TTC549 (cell line): ENCODE results near the gene PLEKHO2.
"Not testable (repeated sequence)": the region's sequence is repeated elsewhere in the genome, so short reads cannot be mapped to it uniquely, and the experiment has no call there.

Experiments
- FAIRE-seq: peaks from 2 replicates; lab custom pipeline; 2012; peaks lifted over from hg19 to GRCh38; lab: Jason Lieb, UNC

Gene PLEKHO2, protein sequence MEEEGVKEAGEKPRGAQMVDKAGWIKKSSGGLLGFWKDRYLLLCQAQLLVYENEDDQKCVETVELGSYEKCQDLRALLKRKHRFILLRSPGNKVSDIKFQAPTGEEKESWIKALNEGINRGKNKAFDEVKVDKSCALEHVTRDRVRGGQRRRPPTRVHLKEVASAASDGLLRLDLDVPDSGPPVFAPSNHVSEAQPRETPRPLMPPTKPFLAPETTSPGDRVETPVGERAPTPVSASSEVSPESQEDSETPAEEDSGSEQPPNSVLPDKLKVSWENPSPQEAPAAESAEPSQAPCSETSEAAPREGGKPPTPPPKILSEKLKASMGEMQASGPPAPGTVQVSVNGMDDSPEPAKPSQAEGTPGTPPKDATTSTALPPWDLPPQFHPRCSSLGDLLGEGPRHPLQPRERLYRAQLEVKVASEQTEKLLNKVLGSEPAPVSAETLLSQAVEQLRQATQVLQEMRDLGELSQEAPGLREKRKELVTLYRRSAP

GRCh38 chr15:64841344-64842095, at the start of gene PLEKHO2:
Gene PLEKHO2, plus strand, starts transcription at chr15:64841915. Its CDS starts 102 bp downstream, at chr15:64842017.
- FAIRE-seq = no peak

- no peak for FAIRE-seq
These were observed 49.4 kb upstream of the PLEKHO2 start for GRCh38 chr15:64792282-64792681.

- FAIRE-seq = not testable (repeated sequence)
These were observed 46.4 kb upstream of the PLEKHO2 start for GRCh38 chr15:64795299-64795698.

GRCh38 chr15:64795921-64796320, 45.8 kb upstream of the PLEKHO2 start:
- not testable (repeated sequence) for FAIRE-seq

DNA sequence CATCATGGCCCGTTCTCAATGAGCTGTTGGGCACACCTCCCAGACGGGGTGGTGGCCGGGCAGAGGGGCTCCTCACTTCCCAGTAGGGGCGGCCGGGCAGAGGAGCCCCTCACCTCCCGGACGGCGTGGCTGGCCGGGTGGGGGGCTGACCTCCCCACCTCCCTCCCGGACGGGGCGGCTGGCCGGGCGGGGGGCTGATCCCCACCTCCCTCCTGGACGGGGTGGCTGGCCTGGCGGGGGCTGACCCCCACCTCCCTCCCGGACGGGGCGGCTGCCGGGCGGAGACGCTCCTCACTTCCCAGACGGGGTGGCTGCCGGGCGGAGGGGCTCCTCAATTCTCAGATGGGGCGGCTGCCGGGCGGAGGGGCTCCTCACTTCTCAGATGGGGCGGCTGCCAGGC, 42.8 kb upstream of the PLEKHO2 start:
- FAIRE-seq = not testable (repeated sequence)

DNA sequence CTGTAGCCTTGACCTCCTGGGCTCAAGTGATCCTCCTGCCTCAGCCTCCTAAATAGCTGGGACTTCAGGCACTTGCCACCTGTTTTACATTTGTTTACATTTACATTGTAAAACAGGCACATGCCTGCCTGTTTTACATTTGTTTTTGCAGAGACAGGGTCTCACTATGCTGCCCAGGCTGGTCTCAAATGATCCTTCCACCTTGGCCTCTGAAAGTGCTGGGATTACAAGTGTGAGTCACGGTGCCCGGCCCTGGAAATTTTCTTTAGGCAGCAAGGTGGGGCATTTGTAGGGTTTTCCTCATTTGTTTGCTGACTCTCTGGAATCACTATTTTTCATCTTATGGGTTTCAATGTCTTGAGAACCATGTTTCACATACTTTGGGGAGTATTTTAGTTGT, 41.2 kb upstream of the PLEKHO2 start:
- FAIRE-seq = no peak

DNA sequence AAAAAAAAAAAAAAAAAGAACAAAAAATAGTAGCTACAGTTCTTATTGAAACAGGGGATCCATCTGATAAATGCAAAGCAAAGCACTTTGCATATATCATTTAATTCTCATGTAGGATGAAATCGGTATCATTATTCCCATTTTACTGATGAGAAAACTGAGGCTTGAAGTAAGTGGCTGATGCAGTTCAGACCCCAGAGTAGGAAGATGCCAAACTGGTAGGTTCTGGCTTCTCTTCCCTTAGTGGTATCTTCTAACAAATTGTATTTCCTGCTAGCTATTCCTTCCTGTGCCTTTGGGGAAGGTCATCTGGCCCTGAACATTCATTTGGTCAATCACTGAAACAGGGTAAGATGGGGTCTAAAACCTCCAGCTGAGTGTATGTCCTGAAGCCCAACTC, 38.2 kb upstream of the PLEKHO2 start:
- FAIRE-seq = no peak

DNA sequence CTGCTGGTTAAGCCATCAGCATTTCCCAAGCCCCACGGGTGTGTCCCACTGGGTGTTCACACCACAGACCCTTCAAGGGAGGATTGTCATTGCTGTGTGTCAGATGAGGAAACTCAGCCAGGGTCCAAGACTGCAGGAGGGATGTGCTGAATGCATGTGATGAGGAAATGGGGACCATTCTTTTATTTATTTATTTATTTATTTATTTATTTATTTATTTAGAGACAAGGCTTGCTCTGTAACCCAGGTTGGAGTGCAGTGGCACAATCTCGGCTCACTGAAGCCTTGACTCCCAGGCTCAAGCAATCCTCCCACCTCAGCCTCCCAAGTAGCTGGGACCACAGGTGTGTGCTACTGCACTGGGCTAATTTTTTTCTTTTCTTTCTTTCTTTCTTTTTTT, 37.1 kb upstream of the PLEKHO2 start:
- no peak for FAIRE-seq

DNA sequence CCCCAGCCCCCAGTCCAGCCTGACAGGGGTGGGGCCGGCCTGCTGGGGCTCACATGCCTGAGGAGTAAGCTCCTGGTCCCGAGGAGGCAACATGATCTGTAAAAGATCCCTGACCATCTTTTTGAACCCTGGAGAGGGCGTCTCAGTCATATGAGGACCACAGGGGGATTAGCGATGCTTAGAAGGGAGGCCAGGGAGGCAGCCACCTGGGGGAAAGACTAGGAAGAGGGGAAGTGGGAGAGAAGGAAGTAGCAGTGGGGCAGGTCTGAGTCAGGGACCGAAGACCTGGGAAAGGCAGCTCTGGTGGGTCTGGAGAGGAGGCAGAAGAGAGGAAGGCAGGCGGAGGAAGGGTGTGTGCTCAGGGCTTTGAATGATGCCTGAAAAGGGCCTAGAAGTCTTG, 35.2 kb upstream of the PLEKHO2 start:
- no peak for FAIRE-seq

DNA sequence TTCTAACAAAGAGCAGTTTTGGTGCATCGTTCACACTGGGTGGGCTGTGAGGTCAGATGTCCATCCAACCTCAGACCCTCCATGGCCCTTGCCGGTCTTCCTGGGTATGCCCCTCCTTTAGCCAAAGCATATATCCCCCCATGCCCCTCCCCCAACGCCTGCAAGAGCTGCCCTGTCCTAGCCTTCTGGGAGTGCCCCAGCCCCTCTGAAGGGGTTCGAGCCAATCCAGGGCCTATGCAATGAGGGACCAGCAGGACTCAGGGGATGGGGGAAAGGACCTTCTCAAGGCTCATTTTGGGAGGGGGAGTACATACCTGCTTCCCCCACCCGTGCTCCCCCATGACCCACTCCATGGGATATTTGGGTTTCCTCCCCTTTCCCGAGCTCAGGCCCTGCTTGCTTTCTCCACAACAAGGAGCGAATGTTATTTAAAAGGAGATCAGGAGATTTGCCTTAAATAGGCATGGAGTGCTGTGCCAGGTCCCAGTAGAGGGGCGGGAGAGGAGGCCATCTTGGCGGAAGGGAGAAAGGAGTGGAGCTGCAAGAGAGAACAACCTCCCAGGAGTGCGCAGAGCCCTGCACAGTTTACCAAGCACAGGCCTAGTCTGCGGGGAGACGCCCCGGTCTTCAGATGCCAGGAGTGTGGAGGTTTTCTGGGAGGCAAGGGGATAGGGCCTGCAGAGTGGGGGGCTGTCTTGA, 34.5 kb upstream of the PLEKHO2 start:
- FAIRE-seq = no peak

GRCh38 chr15:64807751-64808222, 33.9 kb upstream of the PLEKHO2 start:
- no peak for FAIRE-seq

DNA sequence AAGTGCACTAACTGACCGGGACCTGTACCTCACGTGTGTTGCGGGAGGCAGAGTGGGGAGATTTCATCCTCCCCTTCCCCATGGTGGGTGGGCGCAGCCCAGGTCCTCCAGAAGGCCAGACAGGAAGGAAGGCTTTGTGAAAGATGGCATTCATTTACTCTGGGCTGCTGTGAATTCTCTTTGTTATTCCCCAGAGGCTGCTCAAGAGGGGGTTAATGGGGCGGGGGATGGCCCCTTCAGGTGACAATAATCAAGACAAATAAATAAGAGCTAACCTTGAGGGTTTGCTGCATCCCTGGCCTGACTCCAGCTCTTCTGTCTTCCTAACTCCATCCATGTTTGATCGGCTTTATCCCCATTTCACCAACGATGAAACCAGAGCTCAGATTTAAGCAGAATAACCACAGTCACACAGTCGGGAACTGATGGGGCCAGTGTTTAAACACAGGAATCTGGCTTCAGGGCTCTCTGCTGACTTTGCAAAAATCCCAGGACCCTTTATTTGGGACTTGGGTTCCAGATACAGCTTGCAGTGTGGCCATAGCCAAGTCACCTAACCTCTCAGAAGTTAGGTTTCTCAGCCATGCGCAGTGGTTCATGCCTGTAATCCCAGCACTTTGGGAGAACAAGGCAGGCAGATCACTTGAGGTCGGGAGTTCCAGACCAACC, 32.8 kb upstream of the PLEKHO2 start:
- no peak for FAIRE-seq

DNA sequence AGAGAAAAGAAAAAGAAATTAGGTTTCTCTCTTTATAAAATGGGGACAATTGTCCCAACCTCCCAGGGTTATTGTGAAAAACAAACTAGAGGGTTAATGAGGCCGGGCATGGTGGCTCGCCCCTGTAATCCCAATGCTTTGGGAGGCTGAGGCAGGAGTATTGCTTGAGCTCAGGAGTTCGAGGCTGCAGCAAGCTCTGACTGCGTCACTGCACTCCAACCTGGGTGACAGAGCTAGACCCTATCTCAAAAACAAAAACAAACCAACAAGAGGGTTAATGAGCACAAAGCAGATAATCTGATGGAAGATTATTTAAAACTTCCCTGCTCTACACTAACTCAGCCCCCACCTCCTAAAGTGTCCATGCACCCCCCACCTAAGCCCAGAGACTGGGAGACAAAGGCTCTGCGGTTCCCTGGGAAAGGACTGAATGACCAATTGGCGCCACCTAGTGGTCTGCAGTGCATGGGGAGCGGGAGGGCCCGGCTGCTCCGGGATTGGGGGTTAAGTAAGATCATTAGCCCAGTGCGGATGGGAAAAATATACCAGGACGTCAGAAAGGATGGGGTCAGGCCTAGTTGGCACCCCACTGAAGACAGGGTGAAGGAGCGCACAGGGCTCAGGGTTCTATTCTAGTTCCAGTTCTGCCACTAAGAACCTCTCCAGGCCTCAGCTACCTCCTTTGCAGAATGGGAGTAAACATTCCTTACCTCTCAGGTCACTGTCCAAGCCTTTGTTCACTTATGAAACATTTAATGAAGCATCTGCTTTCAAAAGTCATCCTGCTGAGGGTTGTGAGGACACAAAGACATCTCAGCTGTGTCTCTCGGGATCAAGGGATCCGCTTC, 31.8 kb upstream of the PLEKHO2 start:
- no peak for FAIRE-seq

DNA sequence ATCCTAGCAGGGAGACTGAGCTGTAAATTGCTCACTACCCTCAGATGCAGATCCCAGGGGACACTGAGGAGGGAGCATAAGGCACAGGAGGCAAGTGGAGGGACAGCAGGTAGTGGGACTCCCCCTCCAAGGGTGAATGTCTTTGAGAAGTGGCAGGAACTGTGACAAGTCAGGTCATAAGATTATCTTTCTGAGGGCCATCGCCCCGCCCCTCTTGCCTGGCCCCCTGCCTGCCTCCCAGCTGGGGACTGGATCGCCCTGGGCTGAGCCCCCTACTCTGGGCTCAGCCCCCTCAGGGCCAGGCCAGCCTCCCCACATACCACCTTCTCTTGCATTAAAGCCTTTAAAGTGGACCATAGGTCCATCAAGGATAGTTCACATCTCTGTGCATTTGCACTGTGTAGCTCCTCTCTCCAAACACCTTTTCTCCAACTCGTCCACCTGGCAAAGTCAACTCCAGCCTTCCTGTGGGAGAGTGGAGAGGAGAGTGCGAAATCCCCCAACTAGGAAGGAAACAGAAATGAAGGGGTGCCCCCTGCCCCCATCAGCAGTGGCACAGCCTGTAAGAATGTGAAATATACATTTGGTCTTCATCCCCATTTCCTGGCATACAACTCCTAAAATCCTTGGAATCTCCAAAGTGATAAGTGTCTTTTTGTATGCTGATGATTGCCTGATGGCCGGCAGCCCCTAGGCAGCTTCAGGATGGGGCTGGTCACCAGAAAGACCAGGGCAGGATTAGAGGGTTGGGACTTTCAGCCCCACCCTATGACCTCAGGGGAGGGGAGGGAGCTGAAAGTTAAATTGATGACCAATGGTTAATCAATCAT, 31.0 kb upstream of the PLEKHO2 start:
- FAIRE-seq = no peak

DNA sequence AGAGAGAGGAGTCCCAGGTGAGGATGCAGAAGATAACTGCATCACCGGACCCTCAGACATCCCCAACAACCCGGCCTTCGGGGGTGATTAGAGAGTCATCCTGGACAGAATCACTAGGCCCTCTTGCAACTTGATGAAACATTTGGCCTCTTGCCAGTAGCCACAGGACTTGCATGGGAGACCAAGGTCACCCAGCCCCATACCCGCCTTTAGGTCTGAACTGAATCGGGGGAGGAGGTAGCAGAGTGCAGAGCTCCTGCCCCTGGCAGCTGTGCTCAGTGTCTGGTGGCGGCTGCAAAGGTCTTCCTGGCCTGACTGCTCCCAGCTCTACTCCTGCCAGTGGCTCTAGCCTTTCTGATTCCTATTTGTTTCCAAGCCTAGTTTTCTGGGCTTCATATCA, 28.6 kb upstream of the PLEKHO2 start:
- FAIRE-seq = no peak

- FAIRE-seq = not testable (repeated sequence)
These were observed 27.4 kb upstream of the PLEKHO2 start for GRCh38 chr15:64814283-64814682.

DNA sequence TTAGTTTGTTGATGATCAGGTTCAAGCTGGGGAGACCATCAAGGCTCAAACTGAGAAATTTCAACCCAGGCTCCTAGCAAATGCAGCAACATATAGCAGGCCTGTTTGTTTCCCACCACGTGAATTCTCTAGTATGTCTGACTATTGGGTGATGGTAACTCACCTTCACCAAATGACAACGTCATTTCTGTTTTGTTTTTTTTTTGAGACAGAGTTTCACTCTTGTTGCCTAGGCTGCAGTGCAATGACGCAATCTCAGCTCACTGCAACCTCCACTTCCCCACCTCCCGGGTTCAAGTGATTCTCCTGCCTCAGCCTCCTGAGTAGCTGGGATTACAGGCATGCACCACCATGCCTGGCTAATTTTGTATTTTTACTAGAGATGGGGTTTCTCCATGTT, 26.8 kb upstream of the PLEKHO2 start:
- not testable (repeated sequence) for FAIRE-seq

DNA sequence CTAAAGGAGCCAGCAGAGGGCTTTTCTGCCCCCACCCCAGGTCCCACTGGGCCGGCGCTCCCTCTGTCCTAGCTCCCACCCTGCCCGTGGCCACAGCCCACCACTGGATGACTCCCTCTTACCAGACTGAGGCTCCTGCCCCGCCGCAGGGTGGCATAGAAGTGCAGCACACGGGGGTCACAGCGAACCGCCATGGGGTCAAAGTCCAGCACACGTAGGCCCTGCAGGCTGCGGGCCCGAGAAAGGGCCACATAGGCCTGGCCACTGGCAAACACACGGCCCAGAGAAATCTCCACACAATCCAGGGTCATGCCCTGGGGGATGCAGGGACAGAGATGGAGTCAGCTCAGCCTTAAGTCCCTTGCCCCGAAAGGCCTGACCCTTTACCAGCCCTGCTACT, 25.3 kb upstream of the PLEKHO2 start:
- FAIRE-seq = no peak

DNA sequence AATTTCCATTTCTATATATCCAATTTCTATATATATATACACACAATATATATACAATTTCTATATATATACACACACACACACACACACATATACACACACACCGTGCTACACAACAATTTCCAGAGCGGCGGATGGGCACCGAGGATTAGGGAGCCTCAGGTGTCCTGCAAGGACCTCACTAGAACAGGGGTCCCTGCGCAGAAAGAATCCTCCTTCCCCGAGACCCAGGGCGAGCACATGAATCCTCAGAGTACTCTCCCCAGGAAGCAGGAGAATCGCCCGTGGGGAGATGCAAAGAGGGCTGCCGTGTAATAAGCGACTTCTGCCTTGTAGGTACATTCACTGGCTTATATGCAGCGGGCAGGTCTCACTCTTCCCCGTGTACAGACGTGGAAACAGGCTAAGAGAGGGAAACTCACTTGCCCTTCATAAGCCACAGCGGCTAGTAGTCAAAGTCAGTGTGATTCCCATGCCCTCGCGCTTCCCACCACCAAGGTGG, 16.7 kb upstream of the PLEKHO2 start:
- FAIRE-seq = no peak
